ENCODE data around the gene CCSER1. TPM values are rescaled to one million over a fixed set of nuclear protein-coding genes. Genes with fewer than 3 reads are reported as not detected.
"Not testable (repeated sequence)": the region's sequence is repeated elsewhere in the genome, so short reads cannot be mapped to it uniquely, and the experiment has no call there.

CCSER1 gene
- polyA plus RNA-seq, 3 donors: 18.1 to 20.3 (median 20.3) TPM

- DNase-seq (ENCODE audit: extremely low read depth in 1 of 11, low read depth in 9 of 11, low spot score in 4 of 11): no peak
These were observed 1128.8 kb downstream of the CCSER1 start for GRCh38 chr4:91256043-91256442.

GRCh38 chr4:91256751-91257150 lies 1129.6 kb downstream of the CCSER1 start:
- no peak for DNase-seq (ENCODE audit: extremely low read depth in 1 of 11, low read depth in 9 of 11, low spot score in 4 of 11)

GRCh38 chr4:91257721-91258120 lies 1130.5 kb downstream of the CCSER1 start:
- DNase-seq (ENCODE audit: extremely low read depth in 1 of 11, low read depth in 9 of 11, low spot score in 4 of 11): no peak

- DNase-seq (ENCODE audit: extremely low read depth in 1 of 11, low read depth in 9 of 11, low spot score in 4 of 11): no peak
These were observed 1131.1 kb downstream of the CCSER1 start for GRCh38 chr4:91258326-91258725.

- no peak for DNase-seq (ENCODE audit: extremely low read depth in 1 of 11, low read depth in 9 of 11, low spot score in 4 of 11)
These were observed 1140.3 kb downstream of the CCSER1 start for GRCh38 chr4:91267543-91267942.

GRCh38 chr4:91268481-91268880 lies 1141.3 kb downstream of the CCSER1 start:
- not testable (repeated sequence) for DNase-seq (ENCODE audit: extremely low read depth in 1 of 11, low read depth in 9 of 11, low spot score in 4 of 11)

GRCh38 chr4:91268913-91269312 lies 1141.7 kb downstream of the CCSER1 start:
- DNase-seq (ENCODE audit: extremely low read depth in 1 of 11, low read depth in 9 of 11, low spot score in 4 of 11): no peak

GRCh38 chr4:91279899-91280298 lies 1152.7 kb downstream of the CCSER1 start:
- no peak for DNase-seq (ENCODE audit: extremely low read depth in 1 of 11, low read depth in 9 of 11, low spot score in 4 of 11)

GRCh38 chr4:91280551-91281290 lies 1153.5 kb downstream of the CCSER1 start:
- no peak for DNase-seq (ENCODE audit: extremely low read depth in 1 of 11, low read depth in 9 of 11, low spot score in 4 of 11)

GRCh38 chr4:91282217-91282616 lies 1155.0 kb downstream of the CCSER1 start:
- DNase-seq (ENCODE audit: extremely low read depth in 1 of 11, low read depth in 9 of 11, low spot score in 4 of 11): no peak

- DNase-seq (ENCODE audit: extremely low read depth in 1 of 11, low read depth in 9 of 11, low spot score in 4 of 11): no peak
These were observed 1156.6 kb downstream of the CCSER1 start for GRCh38 chr4:91283726-91284230.

GRCh38 chr4:91284480-91284879 lies 1157.3 kb downstream of the CCSER1 start:
- no peak for DNase-seq (ENCODE audit: extremely low read depth in 1 of 11, low read depth in 9 of 11, low spot score in 4 of 11)

GRCh38 chr4:91285487-91285886 lies 1158.3 kb downstream of the CCSER1 start:
- DNase-seq (ENCODE audit: extremely low read depth in 1 of 11, low read depth in 9 of 11, low spot score in 4 of 11): no peak

GRCh38 chr4:91288702-91289311 lies 1161.6 kb downstream of the CCSER1 start:
- DNase-seq (ENCODE audit: extremely low read depth in 1 of 11, low read depth in 9 of 11, low spot score in 4 of 11): peak in 1 of 11 donors; percentile 2

- DNase-seq (ENCODE audit: extremely low read depth in 1 of 11, low read depth in 9 of 11, low spot score in 4 of 11): no peak
These were observed 1171.0 kb downstream of the CCSER1 start for GRCh38 chr4:91298156-91298700.

- no peak for DNase-seq (ENCODE audit: extremely low read depth in 1 of 11, low read depth in 9 of 11, low spot score in 4 of 11)
These were observed 1171.6 kb downstream of the CCSER1 start for GRCh38 chr4:91298824-91299223.

GRCh38 chr4:91302120-91302519 lies 1174.9 kb downstream of the CCSER1 start:
- no peak for DNase-seq (ENCODE audit: extremely low read depth in 1 of 11, low read depth in 9 of 11, low spot score in 4 of 11)

GRCh38 chr4:91304292-91304691 lies 1177.1 kb downstream of the CCSER1 start:
- DNase-seq (ENCODE audit: extremely low read depth in 1 of 11, low read depth in 9 of 11, low spot score in 4 of 11): no peak

GRCh38 chr4:91317434-91317833 lies 1190.2 kb downstream of the CCSER1 start:
- DNase-seq (ENCODE audit: extremely low read depth in 1 of 11, low read depth in 9 of 11, low spot score in 4 of 11): no peak

- no peak for DNase-seq (ENCODE audit: extremely low read depth in 1 of 11, low read depth in 9 of 11, low spot score in 4 of 11)
These were observed 1192.5 kb downstream of the CCSER1 start for GRCh38 chr4:91319556-91320268.

All from renal cortex interstitium (tissue), 11 donors.